22Rv1 (cell line): Measurements from ENCODE around the gene TMEM40.

Experiments
- ZFX ChIP-seq: fragments of 450-650 bp; IDR thresholded peaks from 2 replicates; pipeline ENCODE4 v1.6.1; 2017; ENCODE audit warnings: antibody characterized with exemption, borderline replicate concordance
- TF ChIP-seq, protein P1 (sequence below): fragments of 450-650 bp; IDR thresholded peaks from 2 replicates; pipeline ENCODE4 v1.5.1; 2017; ENCODE audit warnings: mild to moderate bottlenecking

DNA sequence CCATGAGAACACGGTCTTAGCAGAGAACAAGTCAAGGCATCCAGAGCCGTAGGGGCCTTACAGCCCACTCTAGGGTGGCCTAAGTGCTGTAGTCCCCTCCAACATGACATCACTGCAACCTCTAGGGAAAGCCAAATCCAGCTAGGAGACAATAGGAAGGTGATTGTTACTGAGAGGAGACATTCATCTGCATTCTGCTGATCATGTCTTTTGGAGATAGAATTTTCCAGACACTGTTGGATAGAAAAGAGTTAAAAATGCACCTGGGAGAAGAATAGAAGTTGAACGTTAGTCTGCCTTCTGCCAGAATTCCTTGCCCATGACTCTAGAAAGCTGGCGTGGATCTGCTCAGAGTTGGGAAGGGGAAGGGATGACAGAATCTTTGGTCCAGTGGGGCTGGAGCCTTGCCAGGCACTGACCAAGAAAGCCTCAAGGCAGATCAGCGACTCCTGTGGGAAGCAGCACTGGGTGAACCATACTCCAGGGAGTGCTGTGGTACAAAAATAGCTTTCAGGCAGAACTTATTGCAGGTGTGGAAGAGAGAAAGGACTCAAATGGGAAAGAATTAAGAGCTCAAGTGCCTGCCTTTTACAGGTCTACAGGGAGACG is 50.4 kb downstream of the TMEM40 start:
- TF ChIP-seq, protein P1, sequence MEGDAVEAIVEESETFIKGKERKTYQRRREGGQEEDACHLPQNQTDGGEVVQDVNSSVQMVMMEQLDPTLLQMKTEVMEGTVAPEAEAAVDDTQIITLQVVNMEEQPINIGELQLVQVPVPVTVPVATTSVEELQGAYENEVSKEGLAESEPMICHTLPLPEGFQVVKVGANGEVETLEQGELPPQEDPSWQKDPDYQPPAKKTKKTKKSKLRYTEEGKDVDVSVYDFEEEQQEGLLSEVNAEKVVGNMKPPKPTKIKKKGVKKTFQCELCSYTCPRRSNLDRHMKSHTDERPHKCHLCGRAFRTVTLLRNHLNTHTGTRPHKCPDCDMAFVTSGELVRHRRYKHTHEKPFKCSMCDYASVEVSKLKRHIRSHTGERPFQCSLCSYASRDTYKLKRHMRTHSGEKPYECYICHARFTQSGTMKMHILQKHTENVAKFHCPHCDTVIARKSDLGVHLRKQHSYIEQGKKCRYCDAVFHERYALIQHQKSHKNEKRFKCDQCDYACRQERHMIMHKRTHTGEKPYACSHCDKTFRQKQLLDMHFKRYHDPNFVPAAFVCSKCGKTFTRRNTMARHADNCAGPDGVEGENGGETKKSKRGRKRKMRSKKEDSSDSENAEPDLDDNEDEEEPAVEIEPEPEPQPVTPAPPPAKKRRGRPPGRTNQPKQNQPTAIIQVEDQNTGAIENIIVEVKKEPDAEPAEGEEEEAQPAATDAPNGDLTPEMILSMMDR: no peak
- TF ChIP-seq ZFX: no peak
